Neural progenitor cell (in vitro differentiated cells): ENCODE measurements around the gene TRAF3.

Source experiments
- EZH2 ChIP-seq: fragments of 200-600 bp; sonication (generic); IDR thresholded peaks from 2 replicates; pipeline ENCODE4 v1.6.1; 2017; ENCODE audit warnings: antibody characterized with exemption, mild to moderate bottlenecking, moderate library complexity
- EZH2phosphoT487 ChIP-seq: fragments of 200-600 bp; sonication (generic); IDR thresholded peaks from 2 replicates; pipeline ENCODE4 v1.6.1; 2017; ENCODE audit warnings: antibody characterized with exemption
- TF ChIP-seq, protein P1 (sequence below): fragments of 200-600 bp; sonication (generic); IDR thresholded peaks from 2 replicates; pipeline ENCODE4 v1.5.1; 2017; ENCODE audit warnings: antibody characterized with exemption, mild to moderate bottlenecking

- TF ChIP-seq, protein P1, sequence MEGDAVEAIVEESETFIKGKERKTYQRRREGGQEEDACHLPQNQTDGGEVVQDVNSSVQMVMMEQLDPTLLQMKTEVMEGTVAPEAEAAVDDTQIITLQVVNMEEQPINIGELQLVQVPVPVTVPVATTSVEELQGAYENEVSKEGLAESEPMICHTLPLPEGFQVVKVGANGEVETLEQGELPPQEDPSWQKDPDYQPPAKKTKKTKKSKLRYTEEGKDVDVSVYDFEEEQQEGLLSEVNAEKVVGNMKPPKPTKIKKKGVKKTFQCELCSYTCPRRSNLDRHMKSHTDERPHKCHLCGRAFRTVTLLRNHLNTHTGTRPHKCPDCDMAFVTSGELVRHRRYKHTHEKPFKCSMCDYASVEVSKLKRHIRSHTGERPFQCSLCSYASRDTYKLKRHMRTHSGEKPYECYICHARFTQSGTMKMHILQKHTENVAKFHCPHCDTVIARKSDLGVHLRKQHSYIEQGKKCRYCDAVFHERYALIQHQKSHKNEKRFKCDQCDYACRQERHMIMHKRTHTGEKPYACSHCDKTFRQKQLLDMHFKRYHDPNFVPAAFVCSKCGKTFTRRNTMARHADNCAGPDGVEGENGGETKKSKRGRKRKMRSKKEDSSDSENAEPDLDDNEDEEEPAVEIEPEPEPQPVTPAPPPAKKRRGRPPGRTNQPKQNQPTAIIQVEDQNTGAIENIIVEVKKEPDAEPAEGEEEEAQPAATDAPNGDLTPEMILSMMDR = no peak
- TF ChIP-seq EZH2phosphoT487 = no peak
- no peak for TF ChIP-seq EZH2
Measured at GRCh38 chr14:102878970-102879460, 101.8 kb downstream of the TRAF3 start.
